Measurements from ENCODE around the gene PDE6H.

GRCh38 chr12:14948672-14949071 is 24.2 kb upstream of the PDE6H start:
- TF ChIP-seq CTCF (IDR thresholded peaks at IDR 0.05) (no peak), POLR2A (IDR thresholded peaks at IDR 0.05) (no peak)

Data from prostate gland (tissue), 2 donors.